LoVo (cell line): Measurements from ENCODE around the gene PEAK1.

ENCODE experiments used
- DNase-seq: peaks from one replicate; pipeline ENCODE4 v3.0.0-alpha.2; 2016; ENCODE audit warnings: low spot score

The PEAK1 gene

DNA sequence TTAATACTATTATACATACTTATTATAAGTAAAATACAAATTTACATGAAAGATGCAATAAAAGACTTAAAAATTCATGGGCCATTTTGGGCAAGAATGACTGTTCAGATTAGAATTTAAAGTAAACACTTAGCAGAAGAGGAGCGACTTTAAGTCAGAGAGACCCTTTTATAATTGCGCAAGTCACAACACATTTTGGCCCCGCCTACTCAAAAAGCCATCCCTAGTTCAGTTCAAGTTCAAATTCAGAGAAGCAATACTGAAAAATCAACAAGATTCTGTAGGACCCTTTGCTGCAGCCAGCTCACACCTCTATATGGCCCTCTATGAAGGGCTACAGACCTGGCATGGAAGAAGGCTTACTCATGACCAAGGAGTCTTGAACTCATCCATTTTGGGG is 64.6 kb downstream of the PEAK1 start:
- DNase-seq, result no peak

DNA sequence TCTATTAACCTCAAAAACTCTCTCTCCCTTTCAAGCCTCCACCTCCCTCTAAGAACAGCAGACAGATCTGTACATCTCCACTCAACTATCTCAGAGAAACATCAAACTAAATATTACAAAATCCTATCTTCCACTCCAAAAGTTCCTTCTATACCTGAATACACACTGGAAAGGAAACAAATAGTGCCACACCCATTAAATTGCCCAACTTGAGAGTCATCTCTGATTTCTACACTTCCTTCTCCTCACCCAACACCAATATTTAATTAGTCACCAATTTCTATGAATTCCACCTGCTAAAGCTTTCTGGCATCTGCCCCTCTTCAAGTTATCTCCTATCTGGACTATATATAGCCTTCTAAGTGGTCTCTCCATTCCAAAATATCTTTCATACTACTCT is 65.8 kb downstream of the PEAK1 start:
- peak; percentile 32 for DNase-seq

DNA sequence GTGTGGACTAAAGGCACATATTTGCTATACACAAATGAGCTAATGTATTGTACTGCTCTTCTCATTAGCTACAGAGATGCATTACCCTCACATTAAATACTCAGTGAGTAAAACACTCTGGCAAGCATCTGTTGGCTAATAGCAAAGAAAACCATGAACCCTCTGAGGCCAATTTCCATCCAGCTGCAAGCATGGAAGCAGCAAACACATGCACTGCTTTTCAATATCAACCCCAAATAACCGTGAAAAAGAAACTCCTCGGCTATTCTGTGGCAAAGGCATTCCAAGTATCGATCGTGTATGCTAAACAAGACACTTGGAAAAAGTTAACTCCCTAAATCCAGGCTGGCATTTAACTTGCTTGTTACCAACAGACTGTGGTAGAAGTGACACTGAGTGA is 67.0 kb downstream of the PEAK1 start:
- no peak for DNase-seq

DNA sequence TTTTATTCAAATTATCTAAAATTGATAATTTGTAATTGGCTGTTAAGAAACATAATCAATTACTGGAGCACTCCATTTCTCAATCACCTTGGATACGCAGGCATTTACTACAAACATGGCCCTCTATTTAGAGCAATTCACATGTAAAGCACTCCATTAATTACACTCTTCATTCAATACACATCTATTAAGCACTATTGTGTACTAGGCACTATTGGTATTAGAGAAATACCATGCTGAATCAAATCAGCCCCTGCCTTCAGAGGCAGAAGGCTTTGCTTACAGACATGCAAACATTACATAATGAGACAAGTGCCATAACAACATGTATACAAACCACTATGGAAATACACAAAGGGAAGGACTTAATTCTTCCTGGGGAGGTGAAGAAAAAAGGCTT is 69.1 kb downstream of the PEAK1 start:
- no peak for DNase-seq

DNA sequence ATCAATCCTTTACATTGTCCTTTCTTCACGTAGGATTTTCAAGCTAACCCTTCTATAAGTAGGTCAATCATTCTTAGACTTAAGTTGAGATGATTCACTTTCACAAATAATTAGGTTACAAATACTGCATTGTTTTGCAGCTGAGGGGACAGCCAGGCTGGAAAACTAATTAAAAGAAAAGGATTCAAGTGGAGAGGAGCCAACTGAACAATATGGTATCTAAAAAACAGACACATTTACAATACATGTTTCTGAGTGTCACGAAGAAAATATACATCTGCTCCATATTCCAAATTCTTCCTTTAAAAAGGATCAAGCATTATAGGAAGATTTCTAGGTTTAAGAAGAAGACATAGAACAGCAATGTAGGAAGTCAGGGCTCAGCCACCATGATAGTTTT is 70.2 kb downstream of the PEAK1 start:
- no peak for DNase-seq

DNA sequence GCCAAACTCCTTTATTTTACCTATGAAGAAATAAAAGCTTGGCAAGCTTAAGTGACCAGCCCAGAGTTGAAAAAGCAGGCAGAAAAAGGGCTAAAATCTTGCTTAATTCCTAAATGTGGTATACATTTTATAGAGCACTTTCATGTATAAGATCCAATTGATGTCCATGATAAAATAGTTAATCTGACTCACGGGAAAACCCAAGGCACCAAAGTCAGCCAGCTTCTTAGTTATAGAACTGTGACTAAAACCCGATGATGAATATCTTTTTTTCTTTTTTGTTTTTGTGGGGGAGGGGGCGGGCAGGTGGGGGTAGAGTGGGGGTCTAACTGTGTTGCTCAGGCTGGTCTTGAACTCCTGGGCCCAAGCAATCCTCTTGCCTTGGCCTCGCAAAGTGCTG is 71.4 kb downstream of the PEAK1 start:
- no peak for DNase-seq

DNA sequence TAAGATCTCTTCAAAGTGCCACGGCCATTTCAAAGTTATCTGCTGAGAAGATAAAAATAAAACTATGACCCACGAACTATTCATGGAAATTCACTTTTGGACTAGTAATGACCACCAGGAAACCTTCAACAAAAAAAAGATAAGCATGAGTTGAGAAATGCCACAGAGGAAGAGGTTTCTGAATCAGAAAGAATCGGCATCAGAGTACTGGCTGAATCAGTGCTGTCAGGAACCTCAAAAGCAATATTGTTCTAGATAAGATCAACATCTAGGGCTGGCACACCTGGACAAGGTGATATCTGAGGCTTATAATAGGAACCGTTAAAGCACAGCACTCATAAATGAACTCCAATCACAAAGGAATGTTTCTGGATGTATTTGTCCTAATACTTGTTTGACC is 72.7 kb downstream of the PEAK1 start:
- DNase-seq, result peak; percentile 25

DNA sequence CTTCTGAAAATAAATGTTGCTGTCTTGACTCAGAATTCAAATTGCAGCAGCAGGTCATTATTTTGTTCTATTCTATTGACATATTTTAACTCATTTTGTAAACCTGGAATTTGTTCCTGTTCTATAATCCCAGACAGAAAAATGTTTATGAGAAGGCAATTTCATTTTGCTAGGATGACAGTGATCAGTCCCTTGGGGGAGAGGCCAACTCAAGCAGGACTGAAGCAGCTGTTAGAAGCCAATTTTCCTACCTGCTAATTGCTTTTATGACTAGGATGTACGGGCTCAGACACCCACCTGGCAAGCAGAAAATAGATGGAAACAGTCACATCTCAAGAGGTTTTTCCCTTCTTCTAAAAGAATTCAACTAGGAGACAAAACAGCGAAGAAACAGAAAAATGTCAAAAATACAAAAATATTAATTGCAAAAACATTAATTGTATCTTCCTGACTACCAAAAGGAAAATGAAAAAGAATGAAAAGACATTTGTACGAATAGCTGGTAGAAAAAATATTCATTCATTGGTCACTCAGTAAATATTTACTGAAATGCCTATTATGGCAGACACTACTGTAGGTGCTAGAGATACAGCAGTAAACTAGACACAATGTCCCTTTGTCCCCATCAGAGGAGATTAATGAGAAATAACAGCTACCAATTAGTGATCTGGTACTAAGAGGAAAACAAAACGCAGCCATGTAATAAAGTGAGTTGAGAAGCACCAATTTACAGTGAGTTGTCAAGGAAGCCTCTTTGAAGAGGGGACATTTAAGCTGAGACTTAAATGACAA is 73.5 kb downstream of the PEAK1 start:
- DNase-seq, result peak; percentile 5

DNA sequence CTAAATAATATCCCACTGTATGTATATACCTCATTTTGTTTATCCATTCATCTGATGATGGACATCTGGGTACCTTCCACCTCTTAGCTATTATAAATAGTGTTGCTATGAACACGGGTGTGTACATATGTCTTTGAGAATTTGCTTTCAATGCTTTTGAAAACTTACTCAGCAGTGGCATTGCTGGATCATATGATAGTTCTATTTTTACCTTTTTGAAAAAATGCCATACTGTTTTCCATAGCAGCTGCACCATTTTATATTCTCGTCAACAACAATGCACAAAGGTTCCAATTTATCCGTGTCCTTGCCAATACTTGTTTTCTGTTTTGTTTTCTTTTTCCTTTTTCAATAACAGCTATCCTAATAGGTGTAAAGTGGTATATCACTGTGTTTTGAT is 77.1 kb downstream of the PEAK1 start:
- no peak for DNase-seq

DNA sequence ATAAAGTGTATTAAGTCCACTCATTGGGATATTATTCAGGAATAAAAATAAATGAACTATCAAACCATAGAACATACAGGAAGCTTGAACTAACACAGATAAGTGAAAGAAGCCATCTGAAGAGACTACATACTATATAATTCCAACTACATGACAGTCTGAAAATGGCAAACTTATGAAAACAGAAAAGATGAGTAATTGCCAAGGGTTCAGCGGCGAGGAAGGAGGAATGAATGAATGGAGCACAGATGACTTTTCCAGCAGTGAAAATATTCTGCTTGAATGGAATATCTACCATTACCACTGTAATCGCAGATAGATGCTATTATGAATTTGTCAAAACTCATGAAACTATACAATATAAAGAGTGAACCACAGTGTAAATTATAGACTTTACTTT is 79.7 kb downstream of the PEAK1 start:
- no peak for DNase-seq

DNA sequence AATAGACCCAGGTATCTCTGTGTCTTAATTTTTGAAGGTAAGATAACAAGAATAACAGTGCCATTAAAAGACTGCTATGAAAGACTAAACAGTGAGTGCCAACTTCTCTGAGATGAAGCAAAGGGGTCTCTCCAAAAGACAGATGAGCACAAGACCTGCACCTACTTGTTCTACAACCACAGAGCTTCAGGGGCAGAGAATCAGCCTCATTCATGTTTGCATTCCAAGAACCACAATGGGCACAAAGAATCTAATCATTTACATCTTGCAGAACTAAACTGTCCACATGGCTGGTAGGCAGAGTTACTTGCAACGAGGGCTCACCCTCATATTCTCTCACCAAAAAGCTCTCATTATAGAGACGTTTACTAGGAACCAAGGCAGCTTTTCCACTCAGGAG is 83.9 kb downstream of the PEAK1 start:
- DNase-seq, result no peak

DNA sequence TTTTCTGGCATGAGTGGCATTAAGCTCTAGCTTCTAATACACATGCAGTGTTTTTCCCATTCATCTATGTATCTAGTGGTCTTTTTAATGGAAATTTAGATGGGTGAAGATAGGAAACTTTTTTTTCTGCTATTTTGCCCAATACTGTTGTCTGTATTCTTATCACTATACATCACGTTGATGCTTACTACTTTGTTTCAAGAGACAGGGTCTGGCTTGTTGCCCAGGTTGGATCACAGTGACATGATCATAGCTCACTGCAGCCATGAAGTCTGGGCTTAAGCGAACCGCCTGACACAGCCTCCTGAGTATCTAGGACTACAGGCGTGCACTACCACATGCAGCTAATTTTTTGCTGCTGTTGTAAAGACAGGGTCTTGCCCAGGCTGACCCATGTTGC is 84.6 kb downstream of the PEAK1 start:
- DNase-seq, result no peak

DNA sequence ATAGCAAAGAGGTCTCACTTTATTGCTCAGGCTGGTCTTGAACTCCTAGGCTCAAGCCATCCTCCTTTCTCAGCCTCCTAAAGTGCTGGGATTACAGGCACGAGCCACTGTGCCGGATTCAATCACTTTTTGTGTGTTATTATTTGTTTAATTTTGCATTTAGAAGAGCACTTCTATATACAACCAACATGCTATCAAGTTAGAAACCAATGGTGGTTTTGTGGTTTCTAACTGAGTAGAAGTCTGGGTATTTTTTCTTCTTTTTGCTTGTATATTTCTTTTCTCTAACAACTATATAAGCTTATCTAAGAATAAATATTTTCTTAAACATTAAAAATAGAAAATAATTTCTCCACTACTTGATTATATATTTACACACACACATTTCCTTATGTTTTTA is 86.7 kb downstream of the PEAK1 start:
- DNase-seq, result no peak

DNA sequence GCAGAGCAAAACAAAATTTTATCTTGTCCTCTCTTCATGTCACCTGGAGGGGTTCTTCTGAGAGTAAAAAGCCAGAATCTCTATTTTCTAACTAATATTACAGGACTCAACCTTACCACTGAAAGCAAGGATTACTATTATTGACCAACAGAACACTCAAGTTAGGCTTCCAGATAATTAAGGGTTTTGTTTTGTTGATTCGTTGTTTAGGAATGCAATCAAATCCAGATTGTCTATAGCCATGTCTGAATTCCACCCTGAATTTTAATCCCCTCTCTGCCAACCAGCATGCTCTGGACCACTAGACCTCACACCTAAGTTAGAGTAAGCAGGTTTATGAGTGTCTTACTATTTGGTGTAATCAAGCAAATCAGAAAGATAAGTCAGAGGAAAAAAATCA is 90.7 kb downstream of the PEAK1 start:
- no peak for DNase-seq

DNA sequence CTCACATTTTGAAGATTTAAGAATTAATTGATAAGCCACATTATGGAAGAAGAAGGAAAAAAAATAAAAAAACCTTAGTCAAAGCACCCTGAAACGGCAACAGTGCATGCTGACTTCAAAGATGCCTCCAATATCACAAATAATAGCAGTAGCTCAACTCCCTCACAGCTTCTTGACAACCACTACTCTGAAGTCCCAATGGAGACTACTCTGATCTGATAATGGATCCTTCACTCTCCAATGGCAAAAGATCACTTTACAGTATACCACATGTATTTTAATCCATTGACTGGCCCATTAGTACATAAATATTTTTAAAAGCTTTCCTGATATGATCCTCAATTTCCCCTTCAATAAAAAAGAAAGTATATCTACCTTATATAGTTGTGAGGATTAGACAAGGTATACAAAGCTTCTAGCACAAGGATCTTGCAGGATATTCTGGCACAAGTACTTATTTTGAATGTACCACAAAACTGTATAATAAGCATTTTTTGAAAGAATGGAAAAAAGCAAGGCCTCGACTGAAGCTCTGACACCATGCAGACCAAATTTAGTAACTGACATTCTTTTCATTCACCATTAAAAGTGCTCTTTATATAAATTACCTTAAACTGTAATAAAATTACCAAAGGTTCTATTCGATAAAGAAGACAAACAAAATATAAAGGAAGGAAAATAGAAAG is 91.9 kb downstream of the PEAK1 start:
- DNase-seq, result no peak

DNA sequence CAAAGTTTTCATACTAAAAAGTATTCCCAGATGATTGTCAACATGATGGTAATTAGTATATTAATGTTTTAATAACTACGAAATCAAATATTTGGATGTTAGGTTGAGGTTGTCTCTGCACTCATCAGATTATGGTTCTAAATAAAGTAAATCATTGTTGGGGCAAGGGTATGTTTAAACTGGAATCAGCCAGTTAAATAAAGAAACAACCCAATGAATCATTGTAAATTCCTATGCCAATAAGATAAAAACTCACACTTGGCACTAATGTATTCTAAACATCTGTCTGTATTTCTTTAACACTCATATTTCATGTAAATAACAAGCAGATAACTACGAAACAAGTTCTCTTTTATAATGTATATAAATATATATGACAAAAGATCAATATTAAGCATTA is 92.7 kb downstream of the PEAK1 start:
- DNase-seq, result no peak

DNA sequence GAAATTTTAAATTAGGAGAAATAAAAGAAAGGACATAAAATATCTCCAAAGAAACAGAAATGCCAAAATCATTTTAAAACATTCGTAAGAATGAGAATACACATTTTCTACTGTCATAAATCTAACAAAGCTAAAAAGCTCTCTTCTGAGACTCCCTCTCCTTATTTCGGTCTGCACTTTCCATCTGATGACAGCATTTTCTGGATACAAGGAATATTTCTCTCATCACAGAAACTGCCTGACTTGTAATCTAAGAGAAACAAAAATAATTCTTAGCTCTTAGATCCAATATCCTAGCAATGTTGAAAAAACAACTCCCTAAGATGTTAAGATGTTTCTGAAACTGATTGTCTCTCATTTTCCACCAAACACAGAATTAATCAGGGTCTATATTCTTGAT is 93.5 kb downstream of the PEAK1 start:
- no peak for DNase-seq

DNA sequence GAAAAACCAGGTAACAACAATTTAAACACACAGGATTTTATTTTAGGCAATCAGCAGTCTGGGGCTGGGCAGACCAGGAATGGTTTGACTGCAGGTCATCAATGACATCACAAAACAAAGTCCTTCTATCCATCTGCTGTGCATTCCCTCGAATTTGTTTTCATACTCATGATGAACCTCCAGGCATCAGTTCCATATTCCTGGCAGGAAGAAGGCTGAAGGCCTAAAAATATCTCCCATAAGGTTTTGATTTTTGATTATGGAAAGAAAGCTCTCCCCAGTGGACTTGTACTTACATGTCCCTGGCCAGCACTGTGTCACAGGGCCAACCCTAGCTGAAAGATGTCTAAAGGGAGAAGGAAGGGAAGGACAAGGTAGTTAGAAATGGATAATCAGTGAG is 107.4 kb downstream of the PEAK1 start:
- DNase-seq, result peak; percentile 27

DNA sequence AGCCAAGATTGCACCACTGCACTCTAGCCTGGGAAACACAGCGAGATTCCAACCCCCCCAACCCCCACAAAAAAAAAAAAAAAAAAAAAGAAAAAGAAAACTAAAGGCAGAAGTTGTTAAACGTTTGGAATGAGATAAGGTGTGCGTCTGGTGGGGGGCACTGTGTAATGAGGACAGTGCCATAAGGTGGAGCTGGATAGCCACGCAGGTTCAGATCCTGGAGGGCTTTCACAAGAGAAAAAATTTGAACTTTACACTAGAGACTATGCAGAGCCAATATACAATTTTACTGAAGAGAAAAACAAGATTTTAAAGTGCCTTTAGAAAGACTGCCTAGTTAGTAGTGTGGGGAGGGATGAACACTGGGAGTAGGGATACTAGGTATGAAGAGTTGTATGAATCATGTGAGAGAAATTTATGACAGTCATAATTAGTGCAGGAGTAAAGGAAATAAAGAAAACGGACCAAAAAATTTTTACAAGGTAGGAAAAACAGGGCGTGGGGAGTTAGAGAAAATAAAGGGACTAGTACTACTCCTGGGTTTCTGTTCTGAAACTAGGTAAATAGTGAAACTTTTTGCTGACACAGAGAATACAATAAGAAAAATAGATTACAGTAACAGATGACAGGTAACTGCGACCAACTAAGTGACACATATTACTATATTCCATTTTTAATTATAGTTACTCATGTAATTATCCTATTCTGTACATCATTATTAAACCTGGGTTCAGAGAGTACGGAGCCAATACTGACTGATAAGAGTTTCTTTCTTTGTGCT is 108.1 kb downstream of the PEAK1 start:
- peak; percentile 72 for DNase-seq

DNA sequence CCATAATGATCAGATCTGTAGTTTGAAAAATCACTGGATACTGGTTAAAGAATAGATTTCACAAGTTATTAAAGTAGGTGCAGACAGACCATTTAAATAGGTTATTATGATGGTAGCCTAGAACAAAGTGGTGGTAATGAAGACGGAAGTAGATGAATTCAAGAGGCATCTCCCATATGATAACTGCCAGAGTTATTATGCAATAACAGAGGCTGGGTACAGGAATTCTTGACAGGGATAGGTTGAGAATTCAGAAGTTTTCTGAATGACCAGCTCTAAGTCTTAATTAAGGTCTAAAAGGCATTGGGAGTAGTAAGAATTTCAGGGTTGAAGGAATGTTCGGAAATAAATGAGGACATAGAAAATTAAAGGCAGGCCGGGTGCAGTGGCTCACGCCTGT is 108.9 kb downstream of the PEAK1 start:
- DNase-seq, result no peak

DNA sequence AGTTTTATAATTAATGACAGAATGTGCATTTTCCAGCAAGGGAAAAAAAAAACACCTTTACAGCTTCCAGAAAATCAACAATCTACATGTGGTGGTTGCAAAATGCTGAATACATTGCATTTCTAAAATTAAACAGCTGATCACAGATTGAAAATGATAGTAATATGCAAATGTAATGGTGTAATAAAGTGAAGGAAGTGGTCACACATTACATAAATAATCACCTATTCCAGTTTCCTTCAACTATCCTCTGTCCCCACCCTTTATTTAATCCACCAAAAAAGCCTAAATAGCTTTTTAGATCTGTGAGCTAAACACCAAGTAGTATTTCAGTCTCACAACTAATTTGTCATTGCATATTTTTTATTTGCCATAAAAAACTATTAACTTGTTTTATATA is 110.5 kb downstream of the PEAK1 start:
- no peak for DNase-seq

DNA sequence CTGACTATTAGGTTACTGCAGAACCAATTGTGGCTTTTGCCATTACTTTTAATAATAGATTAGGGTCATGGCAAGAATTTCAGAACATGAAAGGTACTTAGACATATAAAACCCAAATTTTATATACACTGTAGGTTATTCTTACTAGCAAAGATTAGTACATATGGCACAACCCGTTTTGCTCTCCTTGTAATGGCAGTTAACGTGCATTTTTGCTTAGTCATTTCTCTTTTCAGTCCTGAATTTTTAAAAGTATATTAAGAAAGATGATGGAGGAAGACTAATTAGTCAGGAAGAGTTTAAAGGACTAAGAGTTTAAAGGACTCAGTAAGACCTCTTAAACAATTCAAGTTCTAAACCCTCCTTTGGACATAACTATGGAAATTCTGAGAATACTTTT is 114.0 kb downstream of the PEAK1 start:
- no peak for DNase-seq

DNA sequence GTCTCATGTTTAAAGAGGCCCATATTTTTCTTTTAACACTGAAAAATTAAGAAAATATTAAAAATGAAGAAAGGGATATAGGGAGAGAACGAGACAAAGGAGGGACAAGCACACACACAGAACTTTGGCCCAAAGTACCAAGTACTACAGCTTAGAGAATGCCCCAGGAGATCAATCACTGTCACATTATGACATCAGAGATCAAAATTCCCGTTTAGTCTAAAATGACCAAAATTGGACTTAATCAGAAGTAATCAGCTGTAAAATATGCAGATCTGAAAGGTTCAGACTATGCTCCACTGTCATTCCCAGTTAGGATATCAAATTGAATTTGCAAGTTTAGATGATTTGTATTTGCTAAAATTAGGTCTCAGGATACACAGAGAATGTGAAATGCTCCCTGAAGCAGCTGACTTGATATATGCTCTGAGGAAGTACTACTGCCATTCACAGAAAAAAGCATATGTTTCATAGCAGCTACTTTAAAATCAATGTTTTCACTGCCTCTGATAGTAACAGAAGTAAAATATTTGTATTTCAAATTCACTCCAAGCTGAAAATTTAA is 123.0 kb downstream of the PEAK1 start:
- DNase-seq, result no peak
